ENCODE data around the gene APP.
"Not testable (repeated sequence)": the region's sequence is repeated elsewhere in the genome, so short reads cannot be mapped to it uniquely, and the experiment has no call there.

Gene APP

GRCh38 chr21:26064506-26064905 lies 106.1 kb downstream of the APP start:
- no peak for DNase-seq (ENCODE audit: low spot score)

- no peak for DNase-seq (ENCODE audit: low spot score)
These were observed 109.1 kb downstream of the APP start for GRCh38 chr21:26061437-26061836.

- DNase-seq (ENCODE audit: low spot score), result no peak
These were observed 110.0 kb downstream of the APP start for GRCh38 chr21:26060335-26061115.

DNA sequence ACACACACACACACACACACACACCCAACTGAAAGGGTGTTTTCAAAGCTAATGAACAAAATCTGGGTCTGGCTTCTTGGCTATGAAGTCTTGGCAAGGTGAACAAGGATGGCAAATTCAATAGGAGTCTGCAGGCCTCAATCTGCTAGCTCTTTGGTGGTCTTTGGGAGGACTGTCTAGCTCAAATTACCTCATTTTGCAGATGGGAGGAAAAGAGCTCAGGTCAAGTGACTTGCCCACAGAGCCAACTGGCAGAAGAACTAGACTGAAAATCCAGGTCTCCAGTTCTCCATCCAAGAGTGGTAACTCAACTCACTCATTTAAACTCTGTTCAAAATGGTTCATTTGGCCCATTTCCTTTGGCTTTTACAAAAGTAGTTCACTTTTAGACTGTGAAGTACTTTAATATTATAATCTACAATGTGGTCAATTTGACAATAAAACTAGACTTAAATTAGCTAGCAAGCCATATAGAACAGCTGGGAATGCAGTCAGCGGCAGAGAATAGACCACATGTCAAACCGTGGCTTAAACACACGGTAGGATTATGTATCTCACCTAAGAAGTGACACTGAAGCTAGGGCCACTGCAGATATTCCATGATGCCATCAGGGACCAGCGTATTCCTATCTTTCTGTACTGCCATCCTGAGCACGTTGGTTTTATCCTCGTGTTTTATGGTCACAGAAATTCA lies 112.9 kb downstream of the APP start:
- DNase-seq (ENCODE audit: low spot score), result no peak

DNA sequence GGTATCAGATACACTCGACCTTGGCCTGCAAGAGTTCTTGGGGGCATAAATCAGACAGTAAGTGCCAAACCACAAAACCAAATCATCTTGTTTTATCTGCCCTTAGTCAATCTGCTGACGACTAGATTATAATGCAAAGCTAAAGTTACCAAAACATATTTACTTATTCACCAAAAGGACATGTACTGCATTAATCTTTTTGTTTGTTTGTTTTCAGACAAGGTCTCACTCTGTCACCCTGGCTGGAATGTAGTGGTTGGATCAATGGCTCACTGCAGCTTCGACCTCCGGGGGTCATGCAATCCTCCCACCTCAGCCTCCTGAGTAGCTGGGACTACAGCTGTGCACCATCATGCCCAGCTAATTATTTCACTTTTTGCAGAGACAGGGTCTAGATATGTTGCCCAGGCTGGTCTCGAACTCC lies 114.7 kb downstream of the APP start:
- DNase-seq (ENCODE audit: low spot score), result no peak

DNA sequence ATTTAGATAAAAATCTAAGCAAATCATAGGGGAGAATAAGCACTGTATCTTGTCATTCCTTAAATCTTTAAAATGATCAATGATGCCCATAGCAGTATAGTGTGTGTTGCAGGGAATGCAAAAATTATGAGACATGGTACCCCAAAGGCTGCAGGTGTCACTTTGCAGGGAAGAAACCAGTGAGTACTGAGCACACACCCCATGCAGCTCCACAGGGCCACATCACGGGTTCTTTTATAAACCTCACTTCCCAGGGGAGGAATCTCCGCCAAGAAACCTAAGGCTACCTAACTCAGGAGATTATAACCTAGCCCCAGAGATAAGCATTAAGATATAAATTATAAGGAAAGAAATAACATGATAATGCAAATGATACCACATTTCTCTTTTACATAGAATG lies 115.6 kb downstream of the APP start:
- no peak for DNase-seq (ENCODE audit: low spot score)

- DNase-seq (ENCODE audit: low spot score), result no peak
These were observed 118.5 kb downstream of the APP start for GRCh38 chr21:26052057-26052456.

- DNase-seq (ENCODE audit: low spot score), result no peak
These were observed 119.7 kb downstream of the APP start for GRCh38 chr21:26050857-26051256.

DNA sequence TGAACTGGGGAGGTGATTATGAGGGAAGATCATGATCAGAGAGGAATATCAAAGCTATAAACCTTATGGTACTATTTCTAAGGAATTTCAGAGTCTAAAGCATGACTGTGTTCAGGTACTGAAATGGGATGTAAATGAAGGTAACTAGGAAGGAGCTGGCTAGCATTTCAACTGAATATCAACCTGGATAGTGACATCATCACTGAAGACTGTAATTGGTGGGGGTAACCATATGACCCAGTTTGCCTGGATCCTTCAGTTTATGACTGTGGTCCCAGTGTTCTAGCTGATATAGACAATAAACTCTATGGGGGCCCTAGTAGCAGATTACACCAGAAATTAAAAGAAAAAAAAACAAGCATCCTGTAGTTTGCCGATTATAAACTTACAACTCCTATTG lies 120.8 kb downstream of the APP start:
- no peak for DNase-seq (ENCODE audit: low spot score)

DNA sequence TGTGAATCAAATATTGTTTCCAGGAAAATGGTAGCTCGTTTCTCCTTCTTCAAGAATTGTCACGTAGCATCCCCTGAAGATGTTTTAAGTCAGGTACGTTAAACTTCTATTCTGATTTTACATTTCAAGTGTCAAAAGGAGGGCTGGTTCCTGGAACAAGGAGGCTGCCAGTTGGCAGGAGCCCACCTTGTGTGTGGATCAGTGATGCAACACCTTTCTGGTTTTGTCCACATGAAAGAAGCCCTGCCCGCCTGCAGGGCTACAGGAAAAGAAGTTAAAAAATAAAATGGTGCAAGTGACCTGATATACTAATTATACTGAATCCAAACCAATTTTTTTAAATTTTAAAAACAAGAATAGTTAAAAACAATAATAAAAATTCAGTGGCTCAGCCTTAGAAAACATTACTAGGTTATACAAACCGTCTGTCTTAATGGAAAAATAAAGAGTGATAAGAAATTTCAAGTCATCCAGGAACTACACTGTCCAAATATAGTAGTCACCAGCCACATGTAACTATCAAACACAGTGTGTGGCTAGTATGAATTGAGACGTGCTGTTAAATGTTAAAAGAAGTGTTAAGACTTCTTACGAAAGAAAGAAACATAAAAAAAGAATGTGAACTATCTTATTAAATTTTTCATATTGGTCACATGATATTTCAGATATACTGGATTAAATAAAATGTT lies 123.1 kb downstream of the APP start:
- DNase-seq (ENCODE audit: low spot score), result no peak

DNA sequence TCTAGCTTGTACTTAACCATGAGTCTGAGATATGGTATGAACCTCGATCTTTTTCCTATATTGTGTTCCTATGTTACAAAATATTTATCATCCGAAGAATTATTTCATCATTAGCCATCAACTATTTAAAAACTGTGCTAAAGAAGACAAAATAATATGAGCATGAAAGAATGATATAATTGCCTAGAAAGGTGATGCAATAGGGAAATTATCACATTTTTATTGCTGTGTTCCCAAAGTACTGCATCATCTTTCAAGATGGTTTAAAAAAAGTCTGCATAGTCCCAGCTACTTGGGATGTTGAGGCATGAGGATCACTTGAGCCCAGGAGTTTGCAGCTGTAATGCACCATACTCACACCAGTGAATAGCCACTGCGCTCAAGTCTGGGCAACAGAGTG lies 126.7 kb downstream of the APP start:
- no peak for DNase-seq (ENCODE audit: low spot score)

GRCh38 chr21:26042181-26042876 lies 128.2 kb downstream of the APP start:
- DNase-seq (ENCODE audit: low spot score), result no peak

DNA sequence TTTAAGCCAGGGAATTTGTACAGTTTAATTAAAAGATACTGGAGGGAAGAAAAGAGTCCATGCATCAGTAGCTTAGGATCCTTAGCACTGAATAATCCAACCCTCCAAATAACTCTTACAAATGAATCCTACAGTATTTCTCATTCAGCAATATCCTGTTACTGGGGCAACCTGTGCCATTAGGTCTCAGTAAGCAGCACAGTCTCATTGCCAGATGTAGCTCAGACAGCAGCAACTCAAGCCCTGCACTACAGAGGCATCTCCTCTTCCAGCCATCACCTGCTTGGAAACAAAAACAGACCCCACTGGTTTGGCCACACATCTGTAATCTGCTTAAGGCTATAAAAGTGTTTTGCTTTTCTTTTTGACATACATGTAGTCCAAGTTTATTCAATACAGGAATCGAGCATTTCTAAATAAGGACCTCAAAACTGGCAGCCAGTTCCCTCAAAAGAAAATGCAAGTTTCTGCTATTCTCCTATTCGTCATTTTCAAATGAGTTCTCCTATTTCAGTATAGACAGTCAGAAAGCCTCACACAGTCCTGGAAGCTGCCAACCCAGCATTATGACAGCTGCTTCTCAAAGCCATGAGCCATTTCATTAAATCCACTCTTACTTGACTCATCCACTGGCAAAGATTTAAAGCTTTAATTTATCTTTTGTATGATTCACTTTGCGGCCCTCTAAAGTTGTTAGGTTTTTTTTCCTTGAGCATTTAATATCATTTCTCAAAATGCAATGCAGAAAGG lies 129.0 kb downstream of the APP start:
- DNase-seq (ENCODE audit: low spot score), result no peak

DNA sequence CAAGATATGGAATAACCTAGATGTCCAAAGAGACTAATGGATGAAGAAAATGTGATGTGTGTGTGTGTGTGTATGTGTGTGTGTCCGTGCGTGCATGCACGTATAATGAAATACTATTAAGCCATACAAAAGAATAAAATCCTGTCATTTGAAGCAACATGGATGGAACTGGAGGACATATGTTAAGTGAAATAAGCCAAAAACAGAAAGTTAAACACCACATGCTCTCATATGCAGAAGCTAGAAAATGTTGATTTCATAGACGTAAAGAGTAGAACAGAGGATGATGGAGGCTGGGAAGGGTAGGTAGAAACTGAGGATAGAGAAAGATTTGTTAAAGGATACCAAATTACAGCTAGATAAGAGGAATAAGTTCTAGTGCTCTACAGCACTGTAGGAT lies 133.7 kb downstream of the APP start:
- DNase-seq (ENCODE audit: low spot score), result no peak

GRCh38 chr21:26032263-26032662 lies 138.3 kb downstream of the APP start:
- no peak for DNase-seq (ENCODE audit: low spot score)

DNA sequence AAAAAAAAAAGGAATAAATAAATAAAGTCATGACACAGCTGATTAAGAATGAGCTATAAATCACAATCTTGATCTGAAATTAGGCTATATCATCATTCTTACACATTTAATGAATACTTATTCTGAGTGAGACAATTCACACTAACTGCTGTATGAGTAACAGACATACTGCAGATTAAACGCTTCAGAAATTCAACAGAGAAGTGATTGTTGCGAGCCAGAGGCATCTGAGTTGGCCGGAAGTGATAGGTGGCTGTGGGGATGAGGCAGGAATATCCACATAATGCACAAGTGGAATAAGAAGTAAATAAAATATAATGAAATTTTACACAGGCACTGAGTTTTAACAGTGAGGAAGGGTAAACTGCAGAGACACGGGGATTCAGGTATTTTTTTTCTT lies 142.4 kb downstream of the APP start:
- DNase-seq (ENCODE audit: low spot score), result no peak

GRCh38 chr21:26027696-26028095 lies 142.9 kb downstream of the APP start:
- no peak for DNase-seq (ENCODE audit: low spot score)

- no peak for DNase-seq (ENCODE audit: low spot score)
These were observed 144.7 kb downstream of the APP start for GRCh38 chr21:26025536-26026512.

- not testable (repeated sequence) for DNase-seq (ENCODE audit: low spot score)
These were observed 147.2 kb downstream of the APP start for GRCh38 chr21:26023406-26023805.

- DNase-seq (ENCODE audit: low spot score), result not testable (repeated sequence)
These were observed 147.8 kb downstream of the APP start for GRCh38 chr21:26022598-26023337.

Measured in HuH-7.5 (cell line).